ENCODE data around the gene TKFC.

The TKFC gene

GRCh38 chr11:61343792-61344745 is 11.0 kb downstream of the TKFC start:
- no peak for DNase-seq (ENCODE audit: extremely low read depth, low read depth)
- H3K4me3 ChIP-seq (replicated peaks; ENCODE audit: low read depth, low read length), result no peak overlapping the region
- TF ChIP-seq CTCF (IDR thresholded peaks at IDR 0.05; ENCODE audit: low read depth, low read length, missing control alignments), result no peak

GRCh38 chr11:61345170-61345610 is 12.2 kb downstream of the TKFC start:
- no peak for DNase-seq (ENCODE audit: extremely low read depth, low read depth)
- TF ChIP-seq CTCF (IDR thresholded peaks at IDR 0.05; ENCODE audit: low read depth, low read length, missing control alignments), result no peak
- H3K4me3 ChIP-seq (replicated peaks; ENCODE audit: low read depth, low read length), result no peak overlapping the region

GRCh38 chr11:61345954-61346843 is 13.2 kb downstream of the TKFC start:
- no peak overlapping the region for H3K4me3 ChIP-seq (replicated peaks; ENCODE audit: low read depth, low read length)
- no peak for DNase-seq (ENCODE audit: extremely low read depth, low read depth)
- TF ChIP-seq CTCF (IDR thresholded peaks at IDR 0.05; ENCODE audit: low read depth, low read length, missing control alignments), result no peak

- no peak for TF ChIP-seq CTCF (IDR thresholded peaks at IDR 0.05; ENCODE audit: low read depth, low read length, missing control alignments)
- DNase-seq (ENCODE audit: extremely low read depth, low read depth), result no peak
- H3K4me3 ChIP-seq (replicated peaks; ENCODE audit: low read depth, low read length), result no peak overlapping the region
Measured at GRCh38 chr11:61347916-61348461, 15.0 kb downstream of the TKFC start.

- H3K4me3 ChIP-seq (replicated peaks; ENCODE audit: low read depth, low read length), result no peak overlapping the region
- no peak for TF ChIP-seq CTCF (IDR thresholded peaks at IDR 0.05; ENCODE audit: low read depth, low read length, missing control alignments)
- DNase-seq (ENCODE audit: extremely low read depth, low read depth), result no peak
Measured at GRCh38 chr11:61349189-61349751, 16.2 kb downstream of the TKFC start.

- H3K4me3 ChIP-seq (replicated peaks; ENCODE audit: low read depth, low read length), result no peak overlapping the region
- DNase-seq (ENCODE audit: extremely low read depth, low read depth), result no peak
- TF ChIP-seq CTCF (IDR thresholded peaks at IDR 0.05; ENCODE audit: low read depth, low read length, missing control alignments), result no peak
Measured at GRCh38 chr11:61349916-61350315, 16.9 kb downstream of the TKFC start.

All from HFF-Myc (cell line).